HG03520 (cell line): ENCODE data around the gene CARMIL1.

Experiments
- ATAC-seq: cut with Tn5 transposase; IDR thresholded peaks from one replicate; pipeline ENCODE4 v1.9.1; 2021; ENCODE audit warnings: mild to moderate bottlenecking, moderate library complexity; ENCODE audit not compliant: unreplicated experiment

Gene CARMIL1

DNA sequence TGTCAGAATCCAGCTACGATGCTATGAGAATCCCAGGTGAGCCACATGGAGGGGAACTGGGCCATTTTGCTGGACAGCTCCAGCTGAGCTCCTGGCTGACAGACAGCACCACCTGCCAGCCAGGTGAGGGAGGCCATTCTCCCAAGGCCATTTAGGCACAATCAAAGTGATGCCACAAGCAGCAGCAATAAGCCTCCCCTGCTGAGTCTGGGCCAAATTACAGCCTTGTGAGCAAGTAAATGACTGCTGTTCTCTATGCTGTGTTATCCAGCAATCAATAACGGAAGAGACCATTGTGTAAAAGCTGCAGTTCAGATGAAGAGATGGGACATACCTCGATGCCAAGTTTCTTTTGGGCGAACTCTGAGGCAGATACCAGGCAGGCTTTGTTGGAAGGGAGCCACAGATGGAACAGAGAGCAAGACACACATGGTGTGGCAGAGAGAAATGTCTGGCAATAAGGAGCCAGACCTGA, 358.8 kb downstream of the CARMIL1 start:
- no peak for ATAC-seq

DNA sequence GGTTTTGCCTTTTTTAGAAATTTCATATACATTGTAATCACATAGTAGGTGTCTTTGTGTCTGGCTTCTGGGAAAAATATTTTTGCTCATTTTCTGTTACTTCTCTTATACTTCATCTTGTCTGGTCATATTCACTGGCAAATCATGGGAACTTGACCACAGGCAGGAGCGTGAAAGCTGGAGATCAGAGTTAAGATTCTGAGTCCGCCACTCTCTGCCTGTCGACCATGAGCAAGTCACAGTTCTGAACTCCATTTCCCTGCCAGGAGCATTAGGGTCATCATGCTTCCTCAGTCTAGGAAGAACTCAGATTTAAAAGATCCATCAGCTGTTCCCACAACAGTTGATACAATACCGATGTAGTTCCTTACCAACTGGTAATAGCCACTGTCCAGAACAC, 360.5 kb downstream of the CARMIL1 start:
- no peak for ATAC-seq

- ATAC-seq: no peak
Measured at GRCh38 chr6:25640446-25640845, 361.3 kb downstream of the CARMIL1 start.

GRCh38 chr6:25640891-25641290, 361.7 kb downstream of the CARMIL1 start:
- no peak for ATAC-seq

DNA sequence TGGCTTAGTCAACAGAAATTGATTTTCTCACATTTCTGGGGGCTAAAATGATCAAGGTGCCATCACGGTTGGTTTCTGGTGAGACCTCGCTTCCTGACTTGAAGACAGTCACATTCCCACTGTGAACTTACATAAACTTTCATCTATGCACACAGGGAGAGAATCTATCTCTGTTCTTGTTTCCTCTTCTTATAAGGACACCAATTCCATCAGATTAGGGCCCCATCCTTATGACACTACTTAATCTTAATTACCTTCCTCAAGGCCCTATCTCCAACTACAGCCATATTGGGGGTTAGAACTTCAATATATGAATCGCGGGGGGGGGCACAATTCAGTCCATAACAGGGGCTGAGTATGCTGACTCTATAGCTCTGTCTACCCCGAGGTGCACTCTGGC, 362.2 kb downstream of the CARMIL1 start:
- ATAC-seq: no peak

DNA sequence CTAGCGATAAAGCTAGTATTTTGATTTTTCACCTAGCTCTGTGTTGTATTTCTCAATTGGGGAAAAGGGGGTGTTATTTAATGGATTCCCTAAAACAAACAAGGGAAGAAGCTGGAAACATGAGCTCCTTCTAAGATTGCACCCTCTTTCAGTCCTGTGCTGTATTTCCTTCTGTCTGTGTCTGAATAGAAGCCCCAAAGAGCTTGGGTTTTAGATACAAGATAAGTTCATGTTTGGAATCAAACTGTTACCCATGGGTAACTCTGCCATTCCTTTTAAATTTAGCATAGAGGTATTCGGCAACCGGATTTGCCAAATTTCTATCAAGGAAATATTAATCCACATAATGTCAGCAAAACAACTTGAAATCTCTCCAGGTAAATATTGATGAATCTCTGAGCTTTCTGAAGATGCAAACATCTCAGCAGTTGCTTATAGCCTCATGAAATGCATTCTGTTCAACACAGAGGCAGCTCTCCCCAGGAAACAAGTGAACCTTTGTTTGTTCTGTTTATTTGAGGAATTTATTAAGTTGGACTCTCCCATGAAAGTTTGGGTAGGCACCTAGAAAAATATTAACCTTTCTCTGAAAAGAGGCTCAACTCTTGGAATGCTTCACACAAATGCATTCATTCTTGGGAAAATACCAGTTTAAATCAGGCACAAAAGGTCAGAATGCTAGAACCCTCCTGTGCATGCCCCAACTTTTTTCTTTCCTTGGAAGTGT, 362.9 kb downstream of the CARMIL1 start:
- ATAC-seq: no peak

GRCh38 chr6:25642667-25643328, 363.6 kb downstream of the CARMIL1 start:
- no peak for ATAC-seq

GRCh38 chr6:25645916-25646315, 366.7 kb downstream of the CARMIL1 start:
- no peak for ATAC-seq

DNA sequence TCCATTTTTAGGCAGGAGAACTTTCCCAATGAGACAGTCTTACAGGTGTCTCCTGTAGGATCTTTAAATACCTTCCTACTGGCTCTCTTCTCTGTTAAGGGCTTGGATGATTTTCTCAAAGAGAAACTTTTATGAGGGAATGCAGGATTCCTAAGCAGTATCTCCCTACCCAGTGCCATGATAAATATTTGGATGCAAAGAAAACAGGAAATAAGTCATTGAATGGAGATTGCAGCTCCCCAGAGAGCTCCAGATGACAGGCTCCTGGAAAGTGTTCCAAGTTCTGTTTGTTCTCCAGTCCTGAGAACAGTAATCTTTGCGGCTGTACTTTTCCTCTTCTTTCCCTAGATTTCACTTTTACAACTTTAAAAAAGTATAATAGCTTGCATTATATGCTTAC, 370.4 kb downstream of the CARMIL1 start:
- ATAC-seq: no peak

DNA sequence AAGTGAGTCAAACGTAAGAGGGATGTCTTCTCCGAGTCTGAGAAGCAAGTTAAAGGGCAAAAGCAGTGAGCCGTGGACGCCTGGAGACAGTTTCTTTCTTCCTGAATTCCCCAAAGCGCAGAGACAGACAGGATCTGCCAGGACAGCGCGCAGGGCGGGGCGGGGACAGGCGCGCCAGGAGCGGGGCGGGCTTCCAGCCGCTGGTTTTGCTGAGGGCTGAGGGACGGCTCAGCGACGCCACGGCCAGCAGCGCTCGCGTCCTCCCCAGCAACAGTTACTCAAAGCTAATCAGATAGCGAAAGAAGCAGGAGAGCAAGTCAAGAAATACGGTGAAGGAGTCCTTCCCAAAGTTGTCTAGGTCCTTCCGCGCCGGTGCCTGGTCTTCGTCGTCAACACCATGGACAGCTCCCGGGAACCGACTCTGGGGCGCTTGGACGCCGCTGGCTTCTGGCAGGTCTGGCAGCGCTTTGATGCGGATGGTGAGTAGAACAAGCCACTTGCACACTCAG, 372.9 kb downstream of the CARMIL1 start, which contains the start of gene SCGN:
Gene SCGN, plus strand, starts transcription at position 209 of the 509 bp plus-strand sequence. Its CDS starts 189 bp downstream, at position 398.
- no peak for ATAC-seq

GRCh38 chr6:25655723-25656122, 376.5 kb downstream of the CARMIL1 start:
- no peak for ATAC-seq

DNA sequence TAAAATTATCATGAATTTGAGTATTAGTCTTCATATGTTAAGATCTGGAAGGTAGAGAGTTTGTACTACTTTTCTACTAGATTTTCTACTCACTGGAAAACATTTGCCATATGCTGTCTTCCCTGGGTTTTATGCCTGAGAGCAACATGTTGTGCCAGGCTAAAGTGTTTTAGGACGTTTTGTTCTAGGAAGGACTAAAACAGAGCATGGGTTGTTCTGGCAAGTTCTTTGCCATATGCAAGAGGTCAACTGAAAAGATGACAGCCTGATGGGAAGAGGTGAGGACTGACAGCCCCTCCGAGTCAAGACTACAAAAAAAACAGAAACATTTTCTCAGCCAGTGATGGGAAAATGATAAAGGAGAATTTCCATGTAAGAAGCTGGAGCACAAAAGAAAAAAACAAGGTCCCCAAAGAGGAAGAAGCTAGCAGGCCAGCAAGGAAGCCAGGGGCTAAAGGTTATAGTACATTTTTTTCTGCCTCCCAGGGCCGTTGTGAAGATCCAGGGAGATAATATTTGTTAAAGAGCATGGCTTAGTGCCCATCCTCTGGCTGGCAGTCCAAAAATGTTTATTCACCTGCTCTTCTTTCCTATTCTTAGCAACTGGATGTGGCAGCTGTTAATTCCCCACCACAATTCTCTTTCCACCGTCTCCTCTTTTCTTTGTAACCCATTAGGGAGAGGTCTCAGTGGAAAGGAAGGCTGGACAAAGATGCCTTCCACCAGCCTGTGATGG, 380.6 kb downstream of the CARMIL1 start:
- ATAC-seq: no peak

DNA sequence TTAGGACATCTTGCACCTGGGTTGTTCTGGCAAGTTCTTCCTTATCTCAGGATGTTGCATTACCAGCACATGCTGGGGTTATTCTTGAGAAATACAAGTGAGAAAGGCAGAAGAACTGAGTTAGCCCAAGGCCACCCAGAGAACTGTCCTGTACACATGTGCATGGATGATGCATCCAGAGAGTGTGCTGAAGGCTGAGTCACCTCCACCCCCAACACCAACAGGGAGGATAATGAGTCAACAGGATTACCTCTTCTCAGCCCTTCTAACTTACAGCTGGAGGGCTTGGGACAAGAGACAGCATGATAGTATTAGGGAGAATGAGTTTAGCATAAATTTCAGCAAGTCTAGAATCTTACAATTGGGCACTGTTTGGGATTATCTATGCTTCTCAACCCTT, 381.3 kb downstream of the CARMIL1 start:
- no peak for ATAC-seq

- ATAC-seq: no peak
Measured at GRCh38 chr6:25661129-25661779, 382.1 kb downstream of the CARMIL1 start.

DNA sequence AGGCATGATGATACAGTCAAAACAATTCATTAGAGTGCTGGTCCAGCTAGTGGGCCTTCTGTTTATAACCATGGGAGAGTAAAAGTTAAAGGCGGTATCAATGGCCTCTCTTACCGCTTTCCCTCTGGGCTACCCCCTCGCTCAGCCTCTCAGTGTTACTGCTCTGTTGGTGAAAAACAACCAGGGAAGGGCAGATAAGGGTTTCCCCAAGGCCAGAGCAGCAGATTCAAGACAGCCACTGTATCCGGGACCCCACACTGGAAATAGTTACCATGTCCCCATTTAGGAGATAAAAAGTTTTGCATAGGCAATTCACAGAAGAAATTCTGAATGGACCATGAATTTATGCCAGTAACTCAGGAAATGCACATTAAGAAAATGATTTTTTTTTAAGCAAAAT, 386.3 kb downstream of the CARMIL1 start:
- no peak for ATAC-seq

GRCh38 chr6:25669413-25669812, 390.2 kb downstream of the CARMIL1 start:
- ATAC-seq: no peak
